Body of pancreas (tissue), 4 donors: ENCODE data around the gene CAPZA1.

Source experiments
- CTCF ChIP-seq, 7 experiments: fragments of 450-650 bp in 4 of 7; fragments of 200-600 bp in 3 of 7; sonication (generic) in 3 of 7; IDR thresholded peaks; one replicate each; pipeline ENCODE4 v1.5.1; 2016 to 2019; ENCODE audit warnings: antibody characterized with exemption in 7 of 7
- POLR2A ChIP-seq, 3 donors: fragments of 450-650 bp; IDR thresholded peaks; one replicate each; pipeline ENCODE4 v1.6.1; 2016; ENCODE audit warnings: antibody characterized with exemption in 3 of 3, mild to moderate bottlenecking in 2 of 3

- TF ChIP-seq POLR2A (IDR thresholded peaks at IDR 0.05) (no peak), CTCF (IDR thresholded peaks at IDR 0.05) (no peak)
Observed at GRCh38 chr1:112695276-112695675, 75.6 kb downstream of the CAPZA1 start.
